Measurements from ENCODE around the gene L3HYPDH.

L3HYPDH gene

DNA sequence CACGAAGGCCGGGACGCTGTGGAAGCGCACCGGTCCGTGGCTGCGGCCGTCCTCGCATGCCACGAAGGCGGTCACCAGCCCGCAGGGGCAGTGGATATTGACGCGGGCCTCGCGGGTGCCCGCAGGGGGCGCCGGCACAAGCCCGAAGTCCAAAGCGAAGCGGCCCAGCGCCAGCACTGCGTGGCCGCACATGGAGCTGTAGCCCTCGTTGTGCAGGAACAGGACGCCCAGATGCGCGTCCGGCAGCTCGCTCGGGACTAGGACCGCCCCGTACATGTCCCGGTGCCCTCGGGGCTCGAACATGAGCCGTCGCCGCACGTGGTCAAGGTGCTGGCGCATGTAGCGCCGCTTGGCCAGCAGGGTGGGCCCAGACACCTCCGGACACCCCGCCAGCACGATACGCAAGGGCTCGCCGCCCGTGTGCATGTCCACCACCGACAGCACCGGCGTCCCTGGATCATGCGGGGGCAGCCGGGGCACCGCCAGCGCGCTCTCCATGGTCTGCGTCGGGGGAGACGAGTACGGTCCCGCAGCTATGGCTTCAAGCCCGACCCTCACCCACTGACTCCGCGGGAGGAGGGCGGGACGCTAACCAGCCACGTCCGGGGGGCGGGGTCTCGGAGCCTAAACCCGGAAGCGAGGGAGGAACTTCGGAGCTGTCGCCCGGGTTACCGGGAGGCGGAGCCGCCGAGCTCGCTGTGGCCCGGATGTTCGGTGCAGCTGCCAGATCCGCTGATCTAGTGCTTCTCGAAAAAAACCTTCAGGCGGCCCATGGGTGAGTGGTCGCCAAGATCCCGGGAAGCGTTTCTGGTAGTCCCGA is at the start of gene L3HYPDH, which contains the start of gene JKAMP:
Gene L3HYPDH (minus strand): TSS at position 590 of the 820 bp plus-strand sequence. CDS start 92 bp downstream, at position 498.
Gene JKAMP (plus strand): TSS at position 699 of the 820 bp plus-strand sequence. CDS start 73 bp downstream, at position 772.
- peaks cover under 1 to 3% of the 10 kb centered on the region in 2 donors for H3K36me3 ChIP-seq (ENCODE audit: control insufficient read depth in 1 of 2, insufficient read depth in 2 of 2, low read length in 2 of 2)
- H3K27ac ChIP-seq (ENCODE audit: low read depth, low read length), result peak within 1 kb of the TSS; percentile 79
- no peaks in the 10 kb centered on the region for H3K9me3 ChIP-seq (ENCODE audit: control insufficient read depth in 1 of 2, low read length in 2 of 2)
- H3K27me3 ChIP-seq (ENCODE audit: control insufficient read depth in 1 of 2, insufficient read depth in 2 of 2, low read length in 2 of 2), result no peaks in the 10 kb centered on the region
- H3K4me3 ChIP-seq (ENCODE audit: low read depth in 1 of 2, low read length in 2 of 2), result peak within 1 kb of the TSS; percentile 80 to 99
- peak within 1 kb of the TSS; percentile 76 to 85 for H3K9ac ChIP-seq (ENCODE audit: low read depth in 1 of 2, low read length in 2 of 2)
- peaks cover 46% of the 10 kb centered on the region in 2 donors for H3K4me1 ChIP-seq (ENCODE audit: control insufficient read depth in 1 of 2, insufficient read depth in 2 of 2, low read length in 2 of 2)

DNA sequence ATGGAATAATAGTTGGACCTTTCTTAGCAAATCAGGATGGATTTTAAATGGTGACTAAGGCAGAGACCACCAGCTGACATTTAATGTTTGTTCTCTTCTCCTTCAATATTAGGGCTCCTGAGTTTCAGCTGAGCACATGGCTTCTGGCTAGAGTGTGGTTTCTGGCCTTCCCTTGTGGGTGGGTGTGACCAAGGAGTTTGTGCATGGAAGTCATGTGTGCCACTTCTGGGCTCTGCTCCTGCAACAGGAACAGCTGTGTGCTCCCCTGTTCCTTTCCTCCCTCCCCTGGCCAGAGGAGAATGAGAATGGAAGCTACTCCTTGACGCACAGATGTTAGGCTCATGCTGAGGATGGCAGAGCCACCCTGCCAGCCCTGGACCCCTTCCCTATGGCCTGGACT is 48.2 kb upstream of the L3HYPDH start:
- Histone ChIP-seq H3K4me1 (ENCODE audit: control insufficient read depth in 1 of 2, insufficient read depth in 2 of 2, low read length in 2 of 2) (no peaks in the 10 kb centered on the region), H3K9ac (ENCODE audit: low read depth in 1 of 2, low read length in 2 of 2) (no peak overlapping the region), H3K9me3 (ENCODE audit: control insufficient read depth in 1 of 2, low read length in 2 of 2) (no peaks in the 10 kb centered on the region), H3K27ac (ENCODE audit: low read depth, low read length) (no peak overlapping the region), H3K27me3 (ENCODE audit: control insufficient read depth in 1 of 2, insufficient read depth in 2 of 2, low read length in 2 of 2) (no peaks in the 10 kb centered on the region), H3K36me3 (ENCODE audit: control insufficient read depth in 1 of 2, insufficient read depth in 2 of 2, low read length in 2 of 2) (no peaks in the 10 kb centered on the region), H3K4me3 (ENCODE audit: low read depth in 1 of 2, low read length in 2 of 2) (no peak overlapping the region)

- Histone ChIP-seq H3K27me3 (ENCODE audit: control insufficient read depth in 1 of 2, insufficient read depth in 2 of 2, low read length in 2 of 2) (no peaks in the 10 kb centered on the region), H3K9ac (ENCODE audit: low read depth in 1 of 2, low read length in 2 of 2) (no peak overlapping the region), H3K27ac (ENCODE audit: low read depth, low read length) (no peak overlapping the region), H3K36me3 (ENCODE audit: control insufficient read depth in 1 of 2, insufficient read depth in 2 of 2, low read length in 2 of 2) (no peaks in the 10 kb centered on the region), H3K9me3 (ENCODE audit: control insufficient read depth in 1 of 2, low read length in 2 of 2) (no peaks in the 10 kb centered on the region), H3K4me3 (ENCODE audit: low read depth in 1 of 2, low read length in 2 of 2) (no peak overlapping the region), H3K4me1 (ENCODE audit: control insufficient read depth in 1 of 2, insufficient read depth in 2 of 2, low read length in 2 of 2) (no peaks in the 10 kb centered on the region)
Observed at GRCh38 chr14:59530349-59530748, 46.1 kb upstream of the L3HYPDH start.

GRCh38 chr14:59529189-59529588 is 45.0 kb upstream of the L3HYPDH start:
- no peak overlapping the region for H3K27ac ChIP-seq (ENCODE audit: low read depth, low read length)
- H3K4me3 ChIP-seq (ENCODE audit: low read depth in 1 of 2, low read length in 2 of 2), result no peak overlapping the region
- H3K4me1 ChIP-seq (ENCODE audit: control insufficient read depth in 1 of 2, insufficient read depth in 2 of 2, low read length in 2 of 2), result no peaks in the 10 kb centered on the region
- no peaks in the 10 kb centered on the region for H3K9me3 ChIP-seq (ENCODE audit: control insufficient read depth in 1 of 2, low read length in 2 of 2)
- no peaks in the 10 kb centered on the region for H3K27me3 ChIP-seq (ENCODE audit: control insufficient read depth in 1 of 2, insufficient read depth in 2 of 2, low read length in 2 of 2)
- no peak overlapping the region for H3K9ac ChIP-seq (ENCODE audit: low read depth in 1 of 2, low read length in 2 of 2)
- H3K36me3 ChIP-seq (ENCODE audit: control insufficient read depth in 1 of 2, insufficient read depth in 2 of 2, low read length in 2 of 2), result no peaks in the 10 kb centered on the region

DNA sequence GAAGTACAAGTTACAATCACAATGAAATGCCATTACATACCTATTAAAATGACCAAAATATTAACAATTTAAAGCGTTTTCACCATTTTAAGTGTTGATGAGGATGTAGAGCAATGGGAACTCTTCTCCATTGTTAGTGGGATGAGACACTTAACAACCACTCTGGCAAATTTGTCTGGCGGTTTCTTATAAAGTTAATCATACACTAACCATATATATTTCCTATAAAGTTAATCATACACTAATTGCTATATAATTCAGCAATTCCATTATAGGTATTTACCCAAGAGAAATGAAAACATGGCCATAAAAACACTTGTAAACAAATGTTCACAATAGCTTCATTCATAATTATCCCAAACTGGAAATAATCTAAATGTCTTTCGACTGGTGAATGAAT is 36.0 kb upstream of the L3HYPDH start:
- Histone ChIP-seq H3K4me3 (ENCODE audit: low read depth in 1 of 2, low read length in 2 of 2) (no peak overlapping the region), H3K9me3 (ENCODE audit: control insufficient read depth in 1 of 2, low read length in 2 of 2) (no peaks in the 10 kb centered on the region), H3K4me1 (ENCODE audit: control insufficient read depth in 1 of 2, insufficient read depth in 2 of 2, low read length in 2 of 2) (no peaks in the 10 kb centered on the region), H3K27me3 (ENCODE audit: control insufficient read depth in 1 of 2, insufficient read depth in 2 of 2, low read length in 2 of 2) (no peaks in the 10 kb centered on the region), H3K27ac (ENCODE audit: low read depth, low read length) (no peak overlapping the region), H3K9ac (ENCODE audit: low read depth in 1 of 2, low read length in 2 of 2) (no peak overlapping the region), H3K36me3 (ENCODE audit: control insufficient read depth in 1 of 2, insufficient read depth in 2 of 2, low read length in 2 of 2) (no peaks in the 10 kb centered on the region)

DNA sequence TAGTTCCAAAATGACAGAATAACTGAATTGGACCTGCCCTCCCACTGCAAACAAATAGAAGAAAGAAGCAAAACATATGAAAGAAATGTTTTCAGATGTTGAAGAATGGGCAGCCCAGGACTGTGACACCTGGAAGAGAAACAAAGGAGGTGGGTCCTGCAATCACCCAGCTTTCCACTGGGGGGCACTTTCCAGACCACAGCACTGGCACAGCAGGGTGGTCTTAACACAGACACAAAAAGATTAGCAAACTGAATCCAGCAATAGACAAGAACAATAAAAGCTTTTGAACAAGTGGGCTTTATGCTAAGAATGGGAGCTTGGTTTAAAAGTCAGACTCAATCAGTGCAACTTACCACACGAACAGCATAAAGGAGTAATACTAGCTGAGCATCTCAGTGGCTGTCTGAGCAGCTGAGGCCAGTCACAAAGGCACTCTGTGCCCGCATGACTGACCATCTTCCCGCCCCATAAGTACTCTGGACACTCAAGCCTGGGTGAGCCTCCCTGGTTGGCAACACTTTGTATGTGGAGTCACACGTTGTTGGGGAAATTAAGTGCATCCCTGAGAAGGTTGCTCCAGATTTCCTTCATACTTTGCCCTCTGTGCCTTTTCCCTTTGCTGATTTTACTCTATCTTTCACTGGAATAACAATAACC is 27.8 kb upstream of the L3HYPDH start:
- Histone ChIP-seq H3K36me3 (ENCODE audit: control insufficient read depth in 1 of 2, insufficient read depth in 2 of 2, low read length in 2 of 2) (no peaks in the 10 kb centered on the region), H3K27me3 (ENCODE audit: control insufficient read depth in 1 of 2, insufficient read depth in 2 of 2, low read length in 2 of 2) (no peaks in the 10 kb centered on the region), H3K4me1 (ENCODE audit: control insufficient read depth in 1 of 2, insufficient read depth in 2 of 2, low read length in 2 of 2) (no peaks in the 10 kb centered on the region), H3K4me3 (ENCODE audit: low read depth in 1 of 2, low read length in 2 of 2) (no peak overlapping the region), H3K27ac (ENCODE audit: low read depth, low read length) (no peak overlapping the region), H3K9ac (ENCODE audit: low read depth in 1 of 2, low read length in 2 of 2) (no peak overlapping the region), H3K9me3 (ENCODE audit: control insufficient read depth in 1 of 2, low read length in 2 of 2) (no peaks in the 10 kb centered on the region)

- H3K9me3 ChIP-seq (ENCODE audit: control insufficient read depth in 1 of 2, low read length in 2 of 2), result no peaks in the 10 kb centered on the region
Observed at GRCh38 chr14:59510966-59511365, 26.8 kb upstream of the L3HYPDH start.

GRCh38 chr14:59510001-59510400 is 25.8 kb upstream of the L3HYPDH start:
- H3K9ac ChIP-seq (ENCODE audit: low read depth in 1 of 2, low read length in 2 of 2), result no peak overlapping the region
- no peaks in the 10 kb centered on the region for H3K27me3 ChIP-seq (ENCODE audit: control insufficient read depth in 1 of 2, insufficient read depth in 2 of 2, low read length in 2 of 2)
- H3K27ac ChIP-seq (ENCODE audit: low read depth, low read length), result no peak overlapping the region
- no peaks in the 10 kb centered on the region for H3K4me1 ChIP-seq (ENCODE audit: control insufficient read depth in 1 of 2, insufficient read depth in 2 of 2, low read length in 2 of 2)
- H3K4me3 ChIP-seq (ENCODE audit: low read depth in 1 of 2, low read length in 2 of 2), result no peak overlapping the region
- no peaks in the 10 kb centered on the region for H3K9me3 ChIP-seq (ENCODE audit: control insufficient read depth in 1 of 2, low read length in 2 of 2)
- H3K36me3 ChIP-seq (ENCODE audit: control insufficient read depth in 1 of 2, insufficient read depth in 2 of 2, low read length in 2 of 2), result no peaks in the 10 kb centered on the region

More at GRCh38 chr14:59510966-59511365, 26.8 kb upstream of the L3HYPDH start:
- Histone ChIP-seq H3K27me3 (ENCODE audit: control insufficient read depth in 1 of 2, insufficient read depth in 2 of 2, low read length in 2 of 2) (no peaks in the 10 kb centered on the region), H3K4me1 (ENCODE audit: control insufficient read depth in 1 of 2, insufficient read depth in 2 of 2, low read length in 2 of 2) (no peaks in the 10 kb centered on the region), H3K27ac (ENCODE audit: low read depth, low read length) (no peak overlapping the region), H3K36me3 (ENCODE audit: control insufficient read depth in 1 of 2, insufficient read depth in 2 of 2, low read length in 2 of 2) (no peaks in the 10 kb centered on the region), H3K4me3 (ENCODE audit: low read depth in 1 of 2, low read length in 2 of 2) (no peak overlapping the region), H3K9ac (ENCODE audit: low read depth in 1 of 2, low read length in 2 of 2) (no peak overlapping the region)

GRCh38 chr14:59509101-59509500 is 24.9 kb upstream of the L3HYPDH start:
- no peaks in the 10 kb centered on the region for H3K9me3 ChIP-seq (ENCODE audit: control insufficient read depth in 1 of 2, low read length in 2 of 2)
- no peak overlapping the region for H3K9ac ChIP-seq (ENCODE audit: low read depth in 1 of 2, low read length in 2 of 2)
- peaks cover 0 to 2% of the 10 kb centered on the region in 2 donors for H3K36me3 ChIP-seq (ENCODE audit: control insufficient read depth in 1 of 2, insufficient read depth in 2 of 2, low read length in 2 of 2)
- no peaks in the 10 kb centered on the region for H3K4me1 ChIP-seq (ENCODE audit: control insufficient read depth in 1 of 2, insufficient read depth in 2 of 2, low read length in 2 of 2)
- H3K4me3 ChIP-seq (ENCODE audit: low read depth in 1 of 2, low read length in 2 of 2), result no peak overlapping the region
- no peaks in the 10 kb centered on the region for H3K27me3 ChIP-seq (ENCODE audit: control insufficient read depth in 1 of 2, insufficient read depth in 2 of 2, low read length in 2 of 2)
- H3K27ac ChIP-seq (ENCODE audit: low read depth, low read length), result no peak overlapping the region

DNA sequence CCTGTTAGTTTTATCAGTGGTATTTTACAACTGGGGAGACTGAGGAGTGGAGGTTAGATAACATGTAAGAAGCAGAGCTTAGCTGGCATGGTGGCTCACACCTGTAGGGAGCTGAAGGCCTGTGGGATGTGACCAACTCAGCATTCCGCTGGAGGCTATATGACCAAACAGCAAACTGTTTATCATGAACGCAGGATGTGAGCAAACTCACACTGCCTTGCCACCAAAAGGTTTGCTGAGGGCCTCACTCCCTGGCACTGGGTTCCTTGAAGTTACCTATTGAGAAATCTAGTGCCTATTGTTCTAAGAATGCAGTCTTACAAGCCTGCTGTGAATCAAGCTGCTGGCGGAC is 23.5 kb upstream of the L3HYPDH start:
- H3K4me1 ChIP-seq (ENCODE audit: control insufficient read depth in 1 of 2, insufficient read depth in 2 of 2, low read length in 2 of 2), result no peaks in the 10 kb centered on the region
- peaks cover 3 to 7% of the 10 kb centered on the region in 2 donors for H3K36me3 ChIP-seq (ENCODE audit: control insufficient read depth in 1 of 2, insufficient read depth in 2 of 2, low read length in 2 of 2)
- H3K27me3 ChIP-seq (ENCODE audit: control insufficient read depth in 1 of 2, insufficient read depth in 2 of 2, low read length in 2 of 2), result no peaks in the 10 kb centered on the region

More for the DNA sequence above, 23.5 kb upstream of the L3HYPDH start:
- Histone ChIP-seq H3K9me3 (ENCODE audit: control insufficient read depth in 1 of 2, low read length in 2 of 2) (no peaks in the 10 kb centered on the region), H3K9ac (ENCODE audit: low read depth in 1 of 2, low read length in 2 of 2) (no peak overlapping the region), H3K4me3 (ENCODE audit: low read depth in 1 of 2, low read length in 2 of 2) (no peak overlapping the region), H3K27ac (ENCODE audit: low read depth, low read length) (no peak overlapping the region)

Measured in duodenal mucosa (tissue), 2 donors.